ENCODE results near the gene TMEM176B. TPM values are rescaled to one million over a fixed set of nuclear protein-coding genes. Genes with fewer than 3 reads are reported as not detected.
A peak's percentile ranks its signal among the peaks of the same experiment; 100 is the strongest.

Gene TMEM176B
- total and polyA plus RNA-seq, 2 of the 13 experiments (the other 11 are each of a cell fraction or from before 2014, with no cell fraction given) = not detected

GRCh38 chr7:150769768-150770167 lies 30.4 kb downstream of the TMEM176B start (continued):
- TF ChIP-seq ZNF318 (CRISPR knock-in tag; IDR thresholded peaks at IDR 0.05) (no peak), RAD51 (IDR thresholded peaks at IDR 0.05; ENCODE audit: borderline replicate concordance) (no peak), HNF4A (CRISPR knock-in tag; IDR thresholded peaks at IDR 0.05) (peak; percentile 87), KDM3A (CRISPR knock-in tag; IDR thresholded peaks at IDR 0.05; ENCODE audit: low read depth) (no peak), ZNF710 (CRISPR knock-in tag; IDR thresholded peaks at IDR 0.05; ENCODE audit: borderline replicate concordance) (peak; percentile 39; the same call in 1 of the 2 replicates), NFIC (IDR thresholded peaks at IDR 0.05; ENCODE audit: low read length) (no peak), BRD4 (CRISPR knock-in tag; IDR thresholded peaks at IDR 0.05) (no peak), ZNF580 (CRISPR knock-in tag; IDR thresholded peaks at IDR 0.05; ENCODE audit: borderline replicate concordance, low read depth) (no peak), NR2F2 (IDR thresholded peaks at IDR 0.05; ENCODE audit: borderline replicate concordance, low read depth) (0 out of 2 replicates have a peak, but pooled peaks have one; percentile 33), PAXIP1 (CRISPR knock-in tag; conservative IDR thresholded peaks at IDR 0.05) (no peak; the same call in 1 of the 2 replicates), EHMT2 (IDR thresholded peaks at IDR 0.05; ENCODE audit: borderline replicate concordance, low read depth, low read length) (no peak), IRX3 (CRISPR knock-in tag; IDR thresholded peaks at IDR 0.05; ENCODE audit: borderline replicate concordance, low read depth) (no peak), ZNF235 (CRISPR knock-in tag; IDR thresholded peaks at IDR 0.05; ENCODE audit: borderline replicate concordance) (no peak), PRPF4 (IDR thresholded peaks at IDR 0.05; ENCODE audit: low read depth, low read length, poor library complexity, severe bottlenecking) (no peak), SRSF4 (IDR thresholded peaks at IDR 0.05; ENCODE audit: low read depth, low read length, poor library complexity, severe bottlenecking) (no peak), ZNF629 (CRISPR knock-in tag; conservative IDR thresholded peaks at IDR 0.05) (no peak), PPARG (CRISPR knock-in tag; conservative IDR thresholded peaks at IDR 0.05) (no peak)
